Stomach (tissue), 4 donors: ENCODE data around the gene IL10RA.

Experiments used
- CTCF ChIP-seq, 7 experiments: fragments of 450-650 bp in 4 of 7; fragments of 200-600 bp in 3 of 7; sonication (generic) in 3 of 7; IDR thresholded peaks; one replicate each; pipeline ENCODE4 v1.5.1; 2016 to 2019; ENCODE audit warnings: antibody characterized with exemption in 7 of 7, control low read depth in 2 of 7, mild to moderate bottlenecking in 1 of 7
- POLR2A ChIP-seq, 4 donors: fragments of 450-650 bp; IDR thresholded peaks; one replicate each; pipeline ENCODE4 v1.6.1; 2016; ENCODE audit warnings: antibody characterized with exemption in 4 of 4, control low read depth in 2 of 4, mild to moderate bottlenecking in 1 of 4, moderate library complexity in 1 of 4

GRCh38 chr11:118002010-118002540 is 15.9 kb downstream of the IL10RA start:
- TF ChIP-seq POLR2A (IDR thresholded peaks at IDR 0.05) = no peak
- TF ChIP-seq CTCF (IDR thresholded peaks at IDR 0.05) = no peak
